Measurements from ENCODE around the gene PROM1. TPM values are rescaled to one million over a fixed set of nuclear protein-coding genes. Genes with fewer than 3 reads are reported as not detected.

PROM1 gene
- total and polyA plus RNA-seq, 2 of the 13 experiments (the other 11 are each of a cell fraction or from before 2014, with no cell fraction given): 3.9 to 16.4 TPM

GRCh38 chr4:15945516-15945915, 138.3 kb downstream of the PROM1 start:
- H3K27ac ChIP-seq (ENCODE audit: extremely low read length, insufficient read depth, low read length): no peak overlapping the region
- no peak overlapping the region for H2AFZ ChIP-seq (ENCODE audit: low read length)
- 0% methylated on average over 1 of the region's 1 CpG for WGBS (ENCODE audit: low lambda C conversion rate)
- in situ Hi-C loops (cut with HindIII; ENCODE audit: extremely low pct_ligation_motif_present, low pct_unique_long_range_greater_than_20kb) (no loop called here), intact Hi-C loops (cut with micrococcal nuclease; ENCODE audit: unreplicated experiment) (no loop called here)
- H4K20me1 ChIP-seq (ENCODE audit: insufficient read depth, low read length): no peaks in the 10 kb centered on the region
- CTCF ChIA-PET (ENCODE audit: low intra/inter-chr PET ratio, low total read pairs): no interaction called here
- no peaks in the 10 kb centered on the region for H3K4me1 ChIP-seq (ENCODE audit: insufficient read depth, low read length)
- no peaks in the 10 kb centered on the region for H3K36me3 ChIP-seq (replicated peaks in 1 of 2; ENCODE audit: control insufficient read depth in 1 of 2, insufficient read depth in 2 of 2, low read length in 2 of 2)
- no peak overlapping the region for H3K4me2 ChIP-seq (ENCODE audit: low read depth, low read length)
- no peaks in the 10 kb centered on the region; a peak in 1 of 5 replicates for H3K27me3 ChIP-seq (ENCODE audit: control insufficient read depth in 1 of 2, insufficient read depth in 2 of 2, low read length in 2 of 2)
- DNase-seq (ENCODE audit: low spot score): no peak
- no peak for ATAC-seq
- H3K9me3 ChIP-seq (ENCODE audit: low read length): no peaks in the 10 kb centered on the region
- no peak overlapping the region for H3K9ac ChIP-seq (ENCODE audit: insufficient read depth, low read depth, low read length)
- FAIRE-seq: no peak
- no TSS peak for BruUV-seq (replicated peaks)
- H3K4me3 ChIP-seq (replicated peaks in 1 of 3; ENCODE audit: insufficient read depth in 1 of 3, low read depth in 2 of 3, low read length in 3 of 3): no peak overlapping the region
- POLR2A ChIA-PET: no interaction called here
- H3K79me2 ChIP-seq (ENCODE audit: insufficient read depth, low read length): no peaks in the 10 kb centered on the region
- TF ChIP-seq TERF1 (CRISPR knock-in tag; IDR thresholded peaks at IDR 0.05) (no peak), MBNL3 (CRISPR knock-in tag; conservative IDR thresholded peaks at IDR 0.05) (no peak)

- no peak overlapping the region for H3K27ac ChIP-seq (ENCODE audit: extremely low read length, insufficient read depth, low read length)
- H3K36me3 ChIP-seq (replicated peaks in 1 of 2; ENCODE audit: control insufficient read depth in 1 of 2, insufficient read depth in 2 of 2, low read length in 2 of 2): no peaks in the 10 kb centered on the region
- in situ Hi-C loops (cut with HindIII; ENCODE audit: extremely low pct_ligation_motif_present, low pct_unique_long_range_greater_than_20kb): no loop called here
- H3K4me2 ChIP-seq (ENCODE audit: low read depth, low read length): no peak overlapping the region
- no peaks in the 10 kb centered on the region for H3K79me2 ChIP-seq (ENCODE audit: insufficient read depth, low read length)
- H3K9ac ChIP-seq (ENCODE audit: insufficient read depth, low read depth, low read length): no peak overlapping the region
- CTCF ChIA-PET (ENCODE audit: low intra/inter-chr PET ratio, low total read pairs): no interaction called here
- POLR2A ChIA-PET: no interaction called here
- ATAC-seq: no peak
- BruUV-seq (replicated peaks): no TSS peak
- no peak overlapping the region for H2AFZ ChIP-seq (ENCODE audit: low read length)
- H3K27me3 ChIP-seq (ENCODE audit: control insufficient read depth in 1 of 2, insufficient read depth in 2 of 2, low read length in 2 of 2): peaks cover 0 to 6% of the 10 kb centered on the region in 2 experiments; a peak in 1 of 5 replicates
- H4K20me1 ChIP-seq (ENCODE audit: insufficient read depth, low read length): no peaks in the 10 kb centered on the region
- 2% methylated on average over 2 of the region's 2 CpGs for WGBS (ENCODE audit: low lambda C conversion rate)
- H3K4me3 ChIP-seq (replicated peaks in 1 of 3; ENCODE audit: insufficient read depth in 1 of 3, low read depth in 2 of 3, low read length in 3 of 3): no peak overlapping the region
- intact Hi-C loops (cut with micrococcal nuclease; ENCODE audit: unreplicated experiment): no loop called here
- H3K9me3 ChIP-seq (ENCODE audit: low read length): no peaks in the 10 kb centered on the region
- no peak for DNase-seq (ENCODE audit: low spot score)
- H3K4me1 ChIP-seq (ENCODE audit: insufficient read depth, low read length): no peaks in the 10 kb centered on the region
- FAIRE-seq: no peak
- TF ChIP-seq PCBP2 (optimal IDR thresholded peaks at IDR 0.05; ENCODE audit: low read depth, low read length, poor library complexity, severe bottlenecking) (no peak), ZZZ3 (CRISPR knock-in tag; IDR thresholded peaks at IDR 0.05; ENCODE audit: borderline replicate concordance) (no peak), FLYWCH1 (CRISPR knock-in tag; IDR thresholded peaks at IDR 0.05) (no peak), SNAI1 (CRISPR knock-in tag; IDR thresholded peaks at IDR 0.05; ENCODE audit: borderline replicate concordance) (no peak), NR1H2 (CRISPR knock-in tag; IDR thresholded peaks at IDR 0.05; ENCODE audit: borderline replicate concordance, low read depth) (no peak), MTERF4 (CRISPR knock-in tag; IDR thresholded peaks at IDR 0.05) (no peak), ZFP90 (CRISPR knock-in tag; IDR thresholded peaks at IDR 0.05; ENCODE audit: borderline replicate concordance) (no peak), DNMT3B (CRISPR knock-in tag; conservative IDR thresholded peaks at IDR 0.05) (no peak), ZNF496 (CRISPR knock-in tag; IDR thresholded peaks at IDR 0.05; ENCODE audit: insufficient replicate concordance) (no peak), GATAD2A (CRISPR knock-in tag; IDR thresholded peaks at IDR 0.05) (no peak), ZNF256 (CRISPR knock-in tag; conservative IDR thresholded peaks at IDR 0.05) (no peak), IKZF1 (IDR thresholded peaks at IDR 0.05) (no peak), NFKB2 (CRISPR knock-in tag; IDR thresholded peaks at IDR 0.05; ENCODE audit: borderline replicate concordance) (no peak), BCLAF1 (IDR thresholded peaks at IDR 0.05) (no peak)
These were observed 138.9 kb downstream of the PROM1 start for GRCh38 chr4:15944895-15945294.

Measured in HepG2 (cell line).